ENCODE results near the gene MAP3K12. TPM values are rescaled to one million over a fixed set of nuclear protein-coding genes. Genes with fewer than 3 reads are reported as not detected.

Gene MAP3K12
- total RNA-seq, 1 donor from 2014 or later = 22.3 TPM

GRCh38 chr12:53536962-53537361 lies 37.7 kb upstream of the MAP3K12 start:
- TF ChIP-seq CTCF (IDR thresholded peaks at IDR 0.05) = no peak
- no peak for DNase-seq
- Histone ChIP-seq H3K27ac (no peak overlapping the region), H3K4me3 (no peak overlapping the region), H3K36me3 (peaks cover 87% of the 10 kb centered on the region), H3K4me1 (peaks cover 9% of the 10 kb centered on the region), H3K9me3 (no peaks in the 10 kb centered on the region), H3K27me3 (no peaks in the 10 kb centered on the region)
- ATAC-seq = peak; percentile 67
- intact Hi-C loops (cut with DNase I) = no loop called here

GRCh38 chr12:53533471-53533870 lies 34.2 kb upstream of the MAP3K12 start:
- ATAC-seq (no peak), DNase-seq (no peak)
- peaks cover 93% of the 10 kb centered on the region for H3K36me3 ChIP-seq
- no peak overlapping the region for H3K27ac ChIP-seq
- TF ChIP-seq CTCF (IDR thresholded peaks at IDR 0.05) = no peak
- no peak overlapping the region for H3K4me3 ChIP-seq
- no peaks in the 10 kb centered on the region for H3K4me1 ChIP-seq
- intact Hi-C loops (cut with DNase I) = no loop called here
- no peaks in the 10 kb centered on the region for H3K9me3 ChIP-seq
- H3K27me3 ChIP-seq = no peaks in the 10 kb centered on the region

- H3K27me3 ChIP-seq = no peaks in the 10 kb centered on the region
- no peak overlapping the region for H3K4me3 ChIP-seq
- no peak overlapping the region for H3K27ac ChIP-seq
- no peak for TF ChIP-seq CTCF (IDR thresholded peaks at IDR 0.05)
- no peaks in the 10 kb centered on the region for H3K9me3 ChIP-seq
- peaks cover 98% of the 10 kb centered on the region for H3K36me3 ChIP-seq
- no peaks in the 10 kb centered on the region for H3K4me1 ChIP-seq
- ATAC-seq (peak; percentile 46), DNase-seq (no peak)
- intact Hi-C loops (cut with DNase I) = no loop called here
Measured at GRCh38 chr12:53532524-53533445, 33.5 kb upstream of the MAP3K12 start.

GRCh38 chr12:53532021-53532420 lies 32.8 kb upstream of the MAP3K12 start:
- no peaks in the 10 kb centered on the region for H3K27me3 ChIP-seq
- H3K27ac ChIP-seq = no peak overlapping the region
- H3K36me3 ChIP-seq = peaks cover 98% of the 10 kb centered on the region
- H3K4me1 ChIP-seq = no peaks in the 10 kb centered on the region
- no peak for ATAC-seq
- no peaks in the 10 kb centered on the region for H3K9me3 ChIP-seq
- TF ChIP-seq CTCF (IDR thresholded peaks at IDR 0.05) = no peak
- H3K4me3 ChIP-seq = no peak overlapping the region
- intact Hi-C loops (cut with DNase I) = no loop called here
- DNase-seq = no peak

GRCh38 chr12:53530920-53531319 lies 31.7 kb upstream of the MAP3K12 start:
- no peak for ATAC-seq
- H3K36me3 ChIP-seq = peaks cover 93% of the 10 kb centered on the region
- H3K4me3 ChIP-seq = no peak overlapping the region
- intact Hi-C loops (cut with DNase I) = no loop called here
- H3K9me3 ChIP-seq = no peaks in the 10 kb centered on the region
- H3K27ac ChIP-seq = no peak overlapping the region
- H3K27me3 ChIP-seq = no peaks in the 10 kb centered on the region
- TF ChIP-seq CTCF (IDR thresholded peaks at IDR 0.05) = no peak
- H3K4me1 ChIP-seq = no peaks in the 10 kb centered on the region
- DNase-seq = no peak

Data from upper lobe of right lung (tissue), 1 donor.